Pulmonary artery endothelial cell (primary cell): ENCODE results near the gene SYT6. TPM values are rescaled to one million over a fixed set of nuclear protein-coding genes. Genes with fewer than 3 reads are reported as not detected.

Source experiments
- DNase-seq: peaks from one replicate; pipeline ENCODE4 v3.0.0-alpha.2; 2011; ENCODE audit warnings: low read depth, low spot score
- total RNA-seq: library from RNA; depleted of rRNA; stranded (reverse); fragments of >200 nt; gene quantifications from 2 replicates; pipeline ENCODE4 v1.2.3, GENCODE V29; 2014

SYT6 gene
- total RNA-seq: not detected in 2 replicates

GRCh38 chr1:114153261-114154145 lies at the start of gene SYT6:
Gene SYT6 (minus strand): TSS chr1:114153869. CDS start chr1:114153772, 97 bp downstream.
- DNase-seq: no peak

GRCh38 chr1:114201486-114201885 lies 47.8 kb upstream of the SYT6 start:
- DNase-seq: no peak

- no peak for DNase-seq
These were observed 45.4 kb upstream of the SYT6 start for GRCh38 chr1:114199017-114199594.

GRCh38 chr1:114196992-114197907 lies 43.6 kb upstream of the SYT6 start:
- no peak for DNase-seq

- DNase-seq: no peak
These were observed 42.1 kb upstream of the SYT6 start for GRCh38 chr1:114195819-114196218.

- no peak for DNase-seq
These were observed 38.7 kb upstream of the SYT6 start for GRCh38 chr1:114192328-114192727.

GRCh38 chr1:114189398-114189797 lies 35.7 kb upstream of the SYT6 start:
- no peak for DNase-seq

GRCh38 chr1:114181356-114181755 lies 27.7 kb upstream of the SYT6 start:
- no peak for DNase-seq

- no peak for DNase-seq
These were observed 27.1 kb upstream of the SYT6 start for GRCh38 chr1:114180742-114181141.

GRCh38 chr1:114178936-114179335 lies 25.3 kb upstream of the SYT6 start:
- no peak for DNase-seq

- no peak for DNase-seq
These were observed 23.6 kb upstream of the SYT6 start for GRCh38 chr1:114177282-114177681.

GRCh38 chr1:114176366-114176765 lies 22.7 kb upstream of the SYT6 start:
- DNase-seq: no peak

- DNase-seq: no peak
These were observed 20.0 kb upstream of the SYT6 start for GRCh38 chr1:114173680-114174079.

GRCh38 chr1:114169509-114169908 lies 15.8 kb upstream of the SYT6 start:
- no peak for DNase-seq

- DNase-seq: no peak
These were observed 13.6 kb upstream of the SYT6 start for GRCh38 chr1:114167226-114167625.

- DNase-seq: no peak
These were observed 11.3 kb upstream of the SYT6 start for GRCh38 chr1:114164840-114165543.

- no peak for DNase-seq
These were observed 6.3 kb upstream of the SYT6 start for GRCh38 chr1:114159941-114160340.

GRCh38 chr1:114157275-114157660 lies 3.6 kb upstream of the SYT6 start:
- DNase-seq: no peak

- DNase-seq: no peak
These were observed 3.0 kb upstream of the SYT6 start for GRCh38 chr1:114156538-114157274.

GRCh38 chr1:114155706-114156105 lies 2.0 kb upstream of the SYT6 start:
- DNase-seq: no peak

- DNase-seq: peak; percentile 4
These were observed 1.3 kb upstream of the SYT6 start for GRCh38 chr1:114154963-114155322.
